Fibroblast of peridontal ligament (primary cell): Measurements from ENCODE around the gene KDM3B.
A peak's percentile ranks its signal among the peaks of the same experiment; 100 is the strongest.

Experiments
- DNase-seq: peaks from one replicate; pipeline ENCODE4 v3.0.0-alpha.2; 2010; ENCODE audit errors: extremely low read depth

KDM3B gene

DNA sequence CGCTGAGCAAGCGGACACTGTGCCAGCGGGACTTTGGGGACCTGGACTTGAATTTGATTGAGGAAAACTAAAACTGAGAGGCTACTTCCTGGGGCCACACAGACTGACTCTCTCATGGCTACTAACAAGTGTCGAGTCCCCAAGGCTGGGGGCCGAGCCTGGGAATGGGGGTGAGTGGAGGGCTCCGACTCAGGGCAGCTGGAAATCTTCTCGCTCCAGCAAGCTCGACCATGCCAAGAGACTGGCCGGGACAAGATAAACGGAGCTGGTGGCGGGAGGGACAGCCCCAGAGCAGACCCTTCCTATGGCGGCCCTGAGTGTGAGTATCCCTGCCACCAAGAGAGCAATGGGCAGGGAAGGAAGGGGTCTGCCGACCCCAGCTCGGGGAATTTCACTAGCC is 5.6 kb upstream of the KDM3B start:
- DNase-seq: no peak

GRCh38 chr5:138349852-138350562 is 2.5 kb upstream of the KDM3B start:
- DNase-seq: peak; percentile 36

DNA sequence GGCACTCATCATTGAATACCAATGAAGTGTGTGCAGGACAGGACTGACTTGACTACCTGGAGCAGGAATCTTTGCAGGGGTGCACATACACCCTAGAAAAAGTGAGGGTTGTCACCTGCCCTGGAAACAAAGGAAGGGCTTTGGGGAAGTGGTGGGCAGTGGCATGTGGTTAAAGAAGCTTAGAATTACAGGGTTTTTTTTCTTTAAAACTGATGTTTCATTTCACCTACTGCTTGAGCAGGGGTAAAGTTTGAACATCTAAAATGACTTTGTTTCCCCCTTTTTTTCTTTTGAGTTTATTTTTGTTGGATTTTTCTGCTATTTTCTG is 2.0 kb upstream of the KDM3B start:
- DNase-seq: no peak

DNA sequence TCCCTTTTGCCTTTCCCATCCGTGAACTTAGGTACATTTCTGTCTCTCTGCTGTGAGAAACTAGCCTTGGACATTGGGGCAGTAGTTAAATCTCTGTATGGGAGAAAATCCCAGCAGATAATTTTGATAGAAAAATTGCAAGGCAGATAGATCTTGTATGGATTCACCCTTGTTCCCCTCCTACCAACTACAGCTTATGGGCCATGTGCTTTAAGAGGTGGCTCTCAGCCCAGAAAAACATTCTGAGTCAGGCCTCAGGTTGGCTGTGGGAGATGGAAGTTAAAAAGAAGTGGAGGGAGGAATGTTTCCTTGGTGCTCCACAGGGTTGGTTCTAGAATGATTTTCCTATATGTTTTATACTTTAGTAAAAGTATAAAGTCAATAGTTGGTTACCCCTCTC is 1.4 kb upstream of the KDM3B start:
- peak; percentile 71 for DNase-seq

DNA sequence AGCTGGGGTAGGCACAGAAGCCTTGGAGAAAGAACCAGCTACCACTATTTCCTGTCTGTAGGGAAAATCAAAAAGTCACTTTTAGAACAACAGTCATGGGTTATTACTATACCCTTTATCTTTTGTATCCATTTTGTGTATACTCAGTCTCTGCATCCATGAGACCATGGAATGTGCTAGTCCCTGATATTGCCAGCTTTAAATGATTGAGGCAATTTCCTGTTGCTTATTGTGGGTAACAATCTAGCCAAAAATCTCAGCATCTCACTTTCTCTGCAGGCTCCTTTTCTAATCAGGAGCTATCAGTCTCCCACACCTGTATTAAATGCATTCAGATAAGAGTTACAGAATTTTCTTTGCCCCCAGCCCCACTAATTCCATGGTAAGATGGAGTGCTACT is 968 bp upstream of the KDM3B start:
- DNase-seq: no peak

- peak; percentile 50 for DNase-seq
These were observed 456 bp downstream of the KDM3B start for GRCh38 chr5:138352722-138353559.

DNA sequence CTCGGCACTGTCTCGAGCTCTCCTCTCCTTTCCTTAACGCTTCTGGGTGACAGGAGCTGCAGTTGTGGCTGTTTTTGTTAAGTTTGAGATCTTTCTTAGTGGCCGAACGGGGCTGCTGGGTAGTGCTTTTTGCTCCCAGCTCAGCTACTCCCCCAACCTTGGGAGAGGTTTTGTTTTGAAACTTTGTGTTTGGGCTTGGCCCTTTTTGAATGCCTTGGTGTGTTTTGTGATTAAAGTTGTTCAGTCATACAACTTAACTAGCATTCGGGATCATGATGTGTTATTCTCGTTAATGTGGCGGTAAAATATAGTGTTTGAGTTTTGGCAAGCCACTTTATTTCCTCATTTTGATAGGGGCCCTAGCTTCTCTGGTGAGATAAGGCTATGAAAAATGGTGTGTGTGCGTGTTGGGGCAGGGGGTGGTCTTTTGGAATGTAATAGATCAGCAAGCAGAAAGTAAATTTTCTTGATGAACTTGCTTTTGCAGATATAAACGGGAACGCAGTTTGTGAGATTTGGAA is 1.1 kb downstream of the KDM3B start:
- no peak for DNase-seq

GRCh38 chr5:138354387-138354786 is 1.9 kb downstream of the KDM3B start:
- no peak for DNase-seq

GRCh38 chr5:138354926-138355378 is 2.5 kb downstream of the KDM3B start:
- DNase-seq: peak; percentile 90

DNA sequence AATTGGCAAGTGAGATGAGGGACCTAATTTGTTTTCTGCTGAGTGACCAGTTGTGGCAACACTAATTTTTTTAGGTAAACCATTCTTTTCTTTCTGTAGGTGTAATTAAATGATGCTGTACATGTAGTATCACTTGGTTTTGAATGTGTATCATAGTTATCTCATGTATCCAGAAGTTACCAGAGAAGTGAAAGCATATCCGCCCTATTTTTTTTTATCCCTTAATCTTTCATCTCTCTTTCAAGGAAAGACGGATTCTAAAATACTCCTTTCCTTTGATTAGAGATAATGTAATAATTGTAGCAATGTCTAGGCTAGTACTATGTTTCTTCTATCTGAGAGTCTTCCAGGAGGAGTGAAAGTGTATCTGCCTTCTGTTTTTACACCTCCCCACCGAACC is 7.1 kb downstream of the KDM3B start:
- DNase-seq: no peak

- DNase-seq: no peak
These were observed 8.5 kb downstream of the KDM3B start for GRCh38 chr5:138360941-138361452.

DNA sequence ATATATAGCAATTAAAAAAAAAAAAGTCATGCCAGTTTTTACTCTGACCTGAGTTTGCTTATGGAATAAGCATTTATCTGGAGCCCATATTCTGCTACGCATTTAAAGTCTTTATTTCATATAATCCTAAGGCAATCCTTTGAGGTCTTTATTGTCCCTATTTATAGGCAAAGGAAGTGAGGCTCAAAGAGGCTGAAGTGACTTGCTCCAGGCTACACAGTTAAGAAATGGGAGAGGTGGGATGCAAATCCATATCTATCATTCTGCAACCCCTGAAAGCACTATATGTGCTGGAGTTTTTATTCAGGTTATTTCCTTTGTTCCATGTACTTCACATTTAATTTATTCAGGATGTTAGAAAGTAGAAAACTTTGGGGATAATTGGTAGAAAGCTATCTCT is 12.1 kb downstream of the KDM3B start:
- no peak for DNase-seq

DNA sequence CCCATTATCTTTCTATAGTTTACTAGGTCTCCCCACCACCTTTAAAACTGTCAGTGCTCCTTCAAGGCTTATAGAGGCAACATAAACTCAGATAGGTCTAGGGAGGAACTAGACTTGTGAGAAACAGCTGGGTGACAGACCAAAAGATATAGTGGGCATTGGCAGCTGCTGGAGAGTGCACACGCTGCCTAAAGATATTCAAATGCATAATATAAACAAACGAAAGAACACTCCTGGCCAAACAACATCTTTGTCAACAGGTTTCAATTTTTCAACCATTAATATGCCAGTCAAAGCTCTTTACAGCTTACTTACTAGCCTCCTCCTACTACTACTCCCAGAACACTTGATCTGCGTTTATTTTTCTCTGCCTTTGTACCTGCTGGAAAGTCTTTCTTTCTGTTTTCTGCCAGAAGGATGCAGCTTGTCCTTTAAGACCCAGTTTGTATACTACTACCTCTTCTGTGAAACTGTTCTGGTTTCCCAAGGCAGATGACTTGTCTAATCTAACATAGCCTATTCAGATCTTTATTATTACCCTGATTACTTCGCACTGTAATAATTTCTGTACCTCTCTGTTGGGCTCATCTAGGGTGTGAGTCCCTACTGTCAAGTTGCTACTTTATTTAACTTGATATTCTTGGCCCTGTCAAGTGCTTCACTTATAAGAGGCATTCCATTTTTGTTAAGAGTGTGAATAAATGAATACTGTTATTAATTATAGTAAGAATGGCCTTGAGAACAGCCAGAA is 14.3 kb downstream of the KDM3B start:
- DNase-seq: no peak

DNA sequence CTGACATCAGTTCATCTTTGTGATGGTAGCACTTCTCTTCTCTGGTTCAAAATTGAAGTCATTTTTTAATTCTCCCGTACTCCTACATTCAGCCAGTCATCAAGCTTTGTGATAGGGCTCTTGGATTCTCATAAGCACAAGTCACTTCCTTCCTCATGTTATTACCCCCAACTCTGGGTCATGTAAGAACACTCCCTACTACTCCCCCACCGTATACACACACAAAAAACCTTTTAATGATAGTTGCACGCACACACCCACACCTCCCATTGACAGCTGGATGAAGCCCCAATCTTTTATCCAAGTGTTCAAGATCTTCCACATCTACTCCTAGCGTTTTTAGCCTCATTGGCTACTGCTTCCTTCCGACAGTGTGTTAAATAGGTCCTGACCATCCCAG is 16.8 kb downstream of the KDM3B start:
- no peak for DNase-seq

DNA sequence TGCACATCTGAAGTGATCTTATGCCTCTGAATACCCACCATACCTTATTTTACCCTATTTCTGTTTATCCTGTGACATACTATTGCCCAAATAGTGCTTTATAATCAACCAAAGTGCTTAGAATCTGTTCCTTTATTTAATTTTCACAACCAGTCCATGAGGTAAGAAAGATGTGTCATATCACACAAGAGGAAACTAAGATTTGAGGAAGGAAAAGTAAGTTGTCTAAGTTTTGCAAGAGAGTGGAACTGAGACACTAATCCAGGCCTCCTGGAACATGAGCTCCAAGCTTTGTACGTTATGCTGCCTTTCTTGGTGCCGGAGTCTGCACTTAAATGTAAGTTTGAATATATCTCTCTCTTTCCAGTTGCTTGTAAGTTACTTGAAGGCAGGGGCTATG is 17.2 kb downstream of the KDM3B start:
- DNase-seq: peak; percentile 22

- peak; percentile 33 for DNase-seq
These were observed 18.1 kb downstream of the KDM3B start for GRCh38 chr5:138370537-138370936.

- no peak for DNase-seq
These were observed 19.0 kb downstream of the KDM3B start for GRCh38 chr5:138371454-138371853.

- DNase-seq: no peak
These were observed 19.7 kb downstream of the KDM3B start for GRCh38 chr5:138372225-138372624.

DNA sequence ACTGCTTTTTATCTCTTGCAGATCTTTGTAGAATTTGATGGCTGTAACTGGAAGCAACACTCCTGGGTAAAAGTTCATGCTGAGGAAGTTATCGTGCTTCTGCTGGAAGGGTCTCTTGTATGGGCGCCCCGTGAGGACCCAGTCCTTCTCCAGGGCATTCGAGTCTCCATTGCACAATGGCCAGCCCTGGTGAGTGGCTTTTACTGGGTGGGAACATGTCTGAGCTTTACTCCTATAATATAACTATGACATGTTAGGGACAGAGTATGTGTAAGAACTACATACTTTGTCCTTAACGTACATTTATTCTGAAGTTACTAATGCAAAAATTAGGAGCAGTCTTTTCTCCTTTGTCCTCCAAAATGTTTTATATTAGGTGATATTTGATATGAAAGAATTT is 20.2 kb downstream of the KDM3B start:
- DNase-seq: no peak

GRCh38 chr5:138382347-138382746 is 29.9 kb downstream of the KDM3B start:
- DNase-seq: no peak

GRCh38 chr5:138385660-138386059 is 33.2 kb downstream of the KDM3B start:
- DNase-seq: no peak

GRCh38 chr5:138386290-138386689 is 33.8 kb downstream of the KDM3B start:
- DNase-seq: no peak
